GM12872 (cell line): ENCODE results near the gene STK11IP.

Experiments
- TF ChIP-seq, protein P1 (sequence below): IDR thresholded peaks from 3 replicates; pipeline ENCODE4 v1.5.1; 2011; ENCODE audit warnings: low read depth, mild to moderate bottlenecking, low read length, moderate library complexity; ENCODE audit not compliant: insufficient read depth

STK11IP gene

GRCh38 chr2:219663116-219663762 lies 65.6 kb downstream of the STK11IP start:
- TF ChIP-seq, protein P1, sequence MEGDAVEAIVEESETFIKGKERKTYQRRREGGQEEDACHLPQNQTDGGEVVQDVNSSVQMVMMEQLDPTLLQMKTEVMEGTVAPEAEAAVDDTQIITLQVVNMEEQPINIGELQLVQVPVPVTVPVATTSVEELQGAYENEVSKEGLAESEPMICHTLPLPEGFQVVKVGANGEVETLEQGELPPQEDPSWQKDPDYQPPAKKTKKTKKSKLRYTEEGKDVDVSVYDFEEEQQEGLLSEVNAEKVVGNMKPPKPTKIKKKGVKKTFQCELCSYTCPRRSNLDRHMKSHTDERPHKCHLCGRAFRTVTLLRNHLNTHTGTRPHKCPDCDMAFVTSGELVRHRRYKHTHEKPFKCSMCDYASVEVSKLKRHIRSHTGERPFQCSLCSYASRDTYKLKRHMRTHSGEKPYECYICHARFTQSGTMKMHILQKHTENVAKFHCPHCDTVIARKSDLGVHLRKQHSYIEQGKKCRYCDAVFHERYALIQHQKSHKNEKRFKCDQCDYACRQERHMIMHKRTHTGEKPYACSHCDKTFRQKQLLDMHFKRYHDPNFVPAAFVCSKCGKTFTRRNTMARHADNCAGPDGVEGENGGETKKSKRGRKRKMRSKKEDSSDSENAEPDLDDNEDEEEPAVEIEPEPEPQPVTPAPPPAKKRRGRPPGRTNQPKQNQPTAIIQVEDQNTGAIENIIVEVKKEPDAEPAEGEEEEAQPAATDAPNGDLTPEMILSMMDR = no peak

GRCh38 chr2:219664041-219664440 lies 66.4 kb downstream of the STK11IP start:
- TF ChIP-seq, protein P1 = no peak

DNA sequence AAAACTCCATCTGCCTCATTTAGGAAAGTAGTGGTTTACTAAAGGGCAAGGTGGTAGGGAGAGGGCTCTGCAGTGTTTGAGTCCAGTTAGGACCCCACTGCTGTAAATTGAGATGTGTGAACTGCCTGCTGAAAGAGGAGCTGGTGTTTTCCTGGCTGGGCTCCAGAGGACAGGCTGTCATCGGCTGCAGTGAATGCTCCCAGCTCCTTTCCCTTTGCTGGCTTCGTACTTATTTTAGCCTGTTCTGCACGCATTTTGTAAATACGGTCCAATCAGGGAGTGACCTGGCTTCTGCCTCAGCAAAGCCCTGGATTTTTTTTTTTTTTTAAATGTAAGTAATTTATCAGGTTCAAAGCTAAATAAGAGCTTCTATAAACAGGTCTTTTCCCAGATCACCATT lies 67.3 kb downstream of the STK11IP start:
- TF ChIP-seq, protein P1 = no peak

DNA sequence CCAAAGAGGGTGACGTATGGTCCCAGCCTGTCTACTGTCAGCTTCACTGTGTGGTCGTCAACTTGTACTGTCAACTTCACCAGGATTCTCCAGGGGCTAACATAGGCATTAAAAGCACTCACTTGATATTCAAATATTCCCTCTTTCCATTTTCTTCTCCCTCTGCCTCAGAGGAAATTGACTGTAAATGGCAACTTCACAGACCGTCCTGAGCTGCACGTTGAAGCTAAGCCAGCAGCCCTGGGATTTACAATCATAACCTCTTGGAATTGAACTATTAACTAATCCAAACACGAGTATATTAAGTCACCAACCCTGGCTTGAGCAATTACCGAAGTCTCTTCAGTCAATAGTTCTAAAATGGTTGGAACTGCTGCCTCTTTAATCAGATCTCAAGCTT lies 68.3 kb downstream of the STK11IP start:
- TF ChIP-seq, protein P1 = no peak
